Activated T-helper 1 cell treated with anti-CD3 and anti-CD28 coated beads, Interleukin-2, amount 50 U/mL, for 16 hours (primary cell): ENCODE data around the gene CXorf65.

Source experiments
- DNase-seq, 2 donors: peaks; one replicate each; pipeline ENCODE4 v3.0.0-alpha.2; 2020; ENCODE audit warnings: low read depth in 1 of 2, low spot score in 1 of 2

The CXorf65 gene

DNA sequence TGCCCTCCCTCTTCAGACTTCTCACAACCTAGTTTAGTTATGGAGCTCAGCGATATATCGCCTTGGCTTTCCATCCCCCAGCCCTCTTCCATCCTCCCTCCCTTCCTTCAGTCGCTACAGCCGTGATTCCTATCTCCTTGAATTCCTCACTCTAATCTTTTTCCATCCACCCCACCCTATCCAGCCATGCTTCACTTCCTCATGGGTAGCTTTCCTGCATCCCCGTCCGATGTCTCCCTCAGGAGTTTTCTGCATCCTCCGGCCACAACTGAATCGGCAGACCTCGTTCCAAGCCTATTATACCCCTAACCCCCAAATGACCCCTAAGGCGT lies 38.9 kb downstream of the CXorf65 start:
- no peak for DNase-seq

GRCh38 chrX:71067089-71067488 lies 39.5 kb downstream of the CXorf65 start:
- no peak for DNase-seq

DNA sequence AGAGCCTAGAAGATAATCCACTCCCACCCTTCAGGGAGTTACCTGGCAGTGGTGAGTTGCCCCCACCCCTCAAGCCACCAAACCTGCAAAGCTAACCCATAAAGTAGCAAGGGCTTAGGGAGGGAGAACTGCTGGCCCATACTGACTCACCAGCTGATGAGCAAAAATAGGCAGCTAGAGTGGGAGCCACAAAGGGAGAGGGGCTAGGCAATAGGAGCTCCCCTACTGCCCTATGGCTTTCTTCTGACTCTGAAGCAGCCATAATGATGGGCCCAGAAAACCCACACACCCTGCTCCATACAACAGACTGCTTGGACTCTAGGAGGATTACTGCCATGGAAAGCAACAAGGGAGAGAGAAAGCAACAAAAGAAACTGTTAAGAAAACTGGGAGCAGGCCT lies 46.4 kb downstream of the CXorf65 start:
- DNase-seq = no peak

DNA sequence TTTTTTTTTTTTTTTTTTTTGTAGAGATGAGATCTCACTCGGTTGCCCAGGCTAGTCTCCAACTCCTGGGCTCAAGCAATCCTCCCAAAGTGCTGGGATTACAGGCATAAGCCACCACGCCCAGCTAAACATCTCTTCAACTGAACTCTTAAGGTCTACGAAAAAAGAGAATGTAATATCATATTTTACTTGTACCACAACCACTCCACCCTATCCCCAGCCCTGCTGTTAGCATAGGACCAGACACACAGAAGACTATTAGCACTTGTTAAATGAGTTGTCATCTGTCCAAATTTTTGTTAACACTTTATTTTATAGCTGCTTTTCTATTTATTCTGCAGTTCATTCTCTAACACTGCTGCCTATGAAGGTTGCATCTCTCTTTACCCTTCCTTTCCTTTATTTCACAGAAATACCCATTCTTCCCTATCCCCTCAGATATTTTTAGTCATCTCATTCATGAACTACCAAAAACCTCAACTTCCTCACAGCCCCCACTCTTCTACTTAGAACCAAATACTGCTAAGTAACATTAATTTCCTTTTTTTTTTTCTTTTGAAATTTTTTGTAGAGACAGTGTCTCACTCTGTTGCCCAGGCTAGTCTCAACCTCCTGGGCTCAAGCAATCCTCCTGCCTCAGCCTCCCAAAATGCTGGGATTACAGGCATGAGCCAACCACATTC lies 48.6 kb downstream of the CXorf65 start:
- DNase-seq = no peak

DNA sequence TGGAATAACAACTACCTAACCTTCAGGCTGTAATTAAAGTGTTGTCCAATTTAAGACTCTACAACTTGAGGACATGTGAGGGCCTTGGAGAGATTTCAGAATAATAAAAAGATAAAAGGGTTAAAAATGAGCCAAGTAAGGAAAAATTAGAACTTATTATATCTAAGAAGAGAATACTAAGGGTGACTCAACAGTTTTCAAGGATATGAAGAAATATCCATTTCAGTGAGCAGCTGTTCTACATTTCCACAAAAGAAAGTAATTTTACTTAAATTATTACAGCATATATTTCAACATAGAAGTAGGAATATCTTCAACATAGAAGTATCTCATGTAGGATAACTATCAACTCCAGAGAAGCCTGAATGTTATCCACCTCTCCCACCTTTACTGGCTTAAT lies 49.7 kb downstream of the CXorf65 start:
- no peak for DNase-seq
